Neural cell (in vitro differentiated cells): ENCODE data around the gene AKT1. TPM values are rescaled to one million over a fixed set of nuclear protein-coding genes. Genes with fewer than 3 reads are reported as not detected.
"Not testable (repeated sequence)": the region's sequence is repeated elsewhere in the genome, so short reads cannot be mapped to it uniquely, and the experiment has no call there.

Source experiments
- H2AFZ ChIP-seq: fragments of 200-600, 300-800 bp; sonication (generic), shearing (Covaris generic); 2 replicates; pipeline ENCODE4 v1.6.0; 2014; ENCODE audit warnings: low read depth, mild to moderate bottlenecking, antibody characterized with exemption, low read length, moderate library complexity
- H3F3A ChIP-seq: fragments of 200-600 bp; shearing (Covaris generic); 2 replicates; pipeline ENCODE4 v1.6.1; 2016; ENCODE audit warnings: mild to moderate bottlenecking, moderate library complexity, mixed read lengths, antibody characterized with exemption, low read length; ENCODE audit not compliant: insufficient read depth, poor library complexity, severe bottlenecking
- H3K27ac ChIP-seq: fragments of 200-600, 300-800 bp; sonication (generic), shearing (Covaris generic); 2 replicates; pipeline ENCODE4 v1.5.1; 2014; ENCODE audit warnings: mild to moderate bottlenecking, low read length, moderate library complexity
- H3K27me3 ChIP-seq: fragments of 300-800, 200-600 bp; sonication (generic), shearing (Covaris generic); 2 replicates; pipeline ENCODE4 v1.6.0; 2014; ENCODE audit warnings: mild to moderate bottlenecking, low read depth, low read length, moderate library complexity; ENCODE audit not compliant: insufficient read depth
- H3K36me3 ChIP-seq: fragments of 300-800, 200-600 bp; sonication (generic), shearing (Covaris generic); 2 replicates; pipeline ENCODE4 v1.5.1; 2014; ENCODE audit warnings: mild to moderate bottlenecking, antibody characterized with exemption, low read length, moderate library complexity; ENCODE audit not compliant: insufficient read depth
- H3K4me2 ChIP-seq: fragments of 300-800, 200-600 bp; sonication (generic), shearing (Covaris generic); 2 replicates; pipeline ENCODE4 v1.6.0; 2014; ENCODE audit warnings: mild to moderate bottlenecking, low read length
- H3K4me3 ChIP-seq: fragments of 300-800, 200-600 bp; sonication (generic), shearing (Covaris generic); 2 replicates; pipeline ENCODE4 v1.5.1; 2014; ENCODE audit warnings: mild to moderate bottlenecking, low read length, moderate library complexity
- H3K79me2 ChIP-seq: fragments of 200-600 bp; shearing (Covaris generic); replicated peaks from 2 replicates; pipeline ENCODE4 v1.6.0; 2014; ENCODE audit warnings: mild to moderate bottlenecking, low read length, moderate library complexity; ENCODE audit not compliant: insufficient read depth
- H3K9ac ChIP-seq: fragments of 300-800, 200-600 bp; sonication (generic), shearing (Covaris generic); 2 replicates; pipeline ENCODE4 v1.6.1; 2016; ENCODE audit warnings: mild to moderate bottlenecking, low read length, mixed read lengths
- H3K9me2 ChIP-seq: fragments of 200-600 bp; shearing (Covaris generic); 2 replicates; pipeline ENCODE4 v1.6.1; 2016; ENCODE audit warnings: mild to moderate bottlenecking, low read length, mixed read lengths; ENCODE audit not compliant: insufficient read depth
- H3K9me3 ChIP-seq: fragments of 200-600, 300-800 bp; sonication (generic), shearing (Covaris generic); 2 replicates; pipeline ENCODE4 v1.6.1; 2016; ENCODE audit warnings: mild to moderate bottlenecking, mixed run types, low read length, moderate library complexity, mixed read lengths
- H4K20me1 ChIP-seq: fragments of 200-600 bp; shearing (Covaris generic); 2 replicates; pipeline ENCODE4 v1.6.1; 2016; ENCODE audit warnings: mild to moderate bottlenecking, mixed run types; ENCODE audit not compliant: insufficient read depth
- CTCF ChIP-seq: fragments of 450-650 bp; IDR thresholded peaks from 2 replicates; pipeline ENCODE4 v1.5.1; 2014; ENCODE audit warnings: antibody characterized with exemption, mild to moderate bottlenecking, moderate library complexity; ENCODE audit not compliant: poor library complexity, severe bottlenecking
- EP300 ChIP-seq: fragments of 450-650 bp; conservative IDR thresholded peaks from 2 replicates; pipeline ENCODE4 v1.6.1; 2014; ENCODE audit warnings: antibody characterized with exemption, mild to moderate bottlenecking, moderate library complexity; ENCODE audit not compliant: poor library complexity, severe bottlenecking
- EZH2 ChIP-seq: fragments of 200-600, 300-800 bp; shearing (Covaris generic), sonication (generic); IDR thresholded peaks from 2 replicates; pipeline ENCODE4 v1.6.1; 2014; ENCODE audit warnings: antibody characterized with exemption, low read length, borderline replicate concordance, mild to moderate bottlenecking; ENCODE audit not compliant: insufficient read depth, poor library complexity, severe bottlenecking
- MXI1 ChIP-seq: fragments of 450-650 bp; conservative IDR thresholded peaks from 2 replicates; pipeline ENCODE4 v1.6.1; 2014; ENCODE audit warnings: antibody characterized with exemption, mild to moderate bottlenecking; ENCODE audit not compliant: poor library complexity, severe bottlenecking
- POLR2AphosphoS5 ChIP-seq: IDR thresholded peaks from 2 replicates; pipeline ENCODE4 v1.6.1; 2012
- RAD21 ChIP-seq: fragments of 450-650 bp; conservative IDR thresholded peaks from 2 replicates; pipeline ENCODE4 v1.6.1; 2014; ENCODE audit warnings: antibody characterized with exemption, mild to moderate bottlenecking, moderate library complexity
- REST ChIP-seq: IDR thresholded peaks from 2 replicates; pipeline ENCODE4 v1.6.1; 2012; ENCODE audit warnings: borderline replicate concordance
- SMC3 ChIP-seq: fragments of 450-650 bp; conservative IDR thresholded peaks from 2 replicates; pipeline ENCODE4 v1.6.1; 2014; ENCODE audit warnings: antibody characterized with exemption, mild to moderate bottlenecking, moderate library complexity; ENCODE audit not compliant: poor library complexity
- TAF1 ChIP-seq: IDR thresholded peaks from 2 replicates; pipeline ENCODE4 v1.6.1; 2012; ENCODE audit warnings: low read depth
- polyA plus RNA-seq: library from polyadenylated mRNA; depleted of rRNA; stranded (reverse); fragments of >200 nt; gene quantifications from 2 replicates; pipeline ENCODE4 v1.2.3, GENCODE V29; 2014

AKT1 gene
- polyA plus RNA-seq, 1 donor from 2014 or later: 159 TPM

- no peak for TF ChIP-seq CTCF
- TF ChIP-seq REST: no peak
- TF ChIP-seq RAD21: no peak
- TF ChIP-seq EP300: no peak
- TF ChIP-seq TAF1: no peak
- H3K27ac ChIP-seq: no peak overlapping the region
- no peaks in the 10 kb centered on the region for H3K79me2 ChIP-seq
- no peaks in the 10 kb centered on the region for H3F3A ChIP-seq
- H3K9ac ChIP-seq: no peak overlapping the region
- H4K20me1 ChIP-seq: no peaks in the 10 kb centered on the region
- H3K4me2 ChIP-seq: no peak overlapping the region
- H3K9me2 ChIP-seq: no peaks in the 10 kb centered on the region
- H3K27me3 ChIP-seq: no peaks in the 10 kb centered on the region
- no peak overlapping the region for H2AFZ ChIP-seq
- H3K36me3 ChIP-seq: no peaks in the 10 kb centered on the region
- no peaks in the 10 kb centered on the region for H3K9me3 ChIP-seq
- H3K4me3 ChIP-seq: no peak overlapping the region
These were observed 22.6 kb upstream of the AKT1 start for GRCh38 chr14:104817930-104818713.

- peak overlapping the region; percentile 91 for H3K4me3 ChIP-seq
- no peaks in the 10 kb centered on the region for H3K27me3 ChIP-seq
- no peaks in the 10 kb centered on the region for H3K9me2 ChIP-seq
- H3K36me3 ChIP-seq: no peaks in the 10 kb centered on the region
- peak overlapping the region; percentile 94 for H3K27ac ChIP-seq
- H3K79me2 ChIP-seq: no peaks in the 10 kb centered on the region
- peak overlapping the region; percentile 98 for H3K4me2 ChIP-seq
- H2AFZ ChIP-seq: peak overlapping the region; percentile 90
- peak overlapping the region; percentile 96 for H3K9ac ChIP-seq
- H3K9me3 ChIP-seq: no peaks in the 10 kb centered on the region
- TF ChIP-seq EP300: no peak
- TF ChIP-seq SMC3: no peak
- TF ChIP-seq REST: no peak
- TF ChIP-seq MXI1: no peak
- no peak for TF ChIP-seq RAD21
- TF ChIP-seq POLR2AphosphoS5: no peak
- TF ChIP-seq EZH2: no peak
- no peak for TF ChIP-seq CTCF
- TF ChIP-seq TAF1: no peak
- H4K20me1 ChIP-seq: no peaks in the 10 kb centered on the region
- H3F3A ChIP-seq: no peaks in the 10 kb centered on the region
These were observed 21.0 kb upstream of the AKT1 start for GRCh38 chr14:104816616-104816884.

GRCh38 chr14:104814701-104815100 is 19.2 kb upstream of the AKT1 start:
- not testable (repeated sequence) for H3K79me2 ChIP-seq, H2AFZ ChIP-seq, H3F3A ChIP-seq, H3K9ac ChIP-seq, H3K27me3 ChIP-seq, H3K27ac ChIP-seq, H4K20me1 ChIP-seq, H3K9me2 ChIP-seq, H3K36me3 ChIP-seq, H3K4me2 ChIP-seq, H3K9me3 ChIP-seq
- peak overlapping the region; percentile 91 for H3K4me3 ChIP-seq
